Measurements from ENCODE around the gene LBX1.

Gene LBX1

DNA sequence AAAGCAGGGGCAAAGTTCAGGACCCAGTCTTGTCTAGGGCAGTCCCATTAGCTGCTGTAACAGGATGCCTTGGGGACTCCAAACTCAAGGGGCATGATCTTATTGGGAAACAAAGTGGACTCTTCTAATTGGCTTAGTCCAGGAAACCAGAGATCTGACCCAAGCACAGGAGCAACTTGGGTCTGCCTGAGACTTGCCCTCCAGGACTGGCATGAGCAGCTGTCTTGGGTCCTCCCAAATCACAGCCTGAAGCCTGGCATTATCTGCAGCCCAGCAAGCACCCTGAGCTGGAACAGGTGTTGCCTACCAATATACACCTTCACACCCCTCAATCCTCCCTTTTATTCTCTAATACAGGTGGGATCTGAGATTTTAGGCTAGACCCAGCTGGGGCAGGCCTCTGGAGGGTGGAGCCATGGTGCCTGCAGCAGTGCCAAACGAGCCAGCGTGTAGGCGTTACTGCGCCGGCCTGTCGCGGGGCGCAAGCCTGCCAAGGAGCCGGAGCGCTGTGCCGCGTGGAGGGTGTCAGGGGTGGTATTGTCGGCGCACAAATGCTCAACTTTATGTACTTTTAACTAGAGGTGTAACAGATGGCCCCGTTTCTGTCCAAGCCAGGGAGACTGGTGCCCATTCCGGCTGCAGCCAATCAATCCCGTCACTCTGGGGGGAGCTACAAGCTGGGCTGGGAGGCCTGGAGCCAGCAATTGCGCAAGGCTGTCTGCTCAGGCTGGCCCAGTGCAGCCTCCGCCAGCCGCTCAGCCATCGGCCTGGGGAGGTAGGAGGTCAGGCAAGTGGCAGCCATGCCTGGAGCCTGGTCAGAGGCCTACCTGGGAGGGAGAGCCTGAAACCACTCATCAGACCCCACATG lies 12.8 kb upstream of the LBX1 start:
- no peak for DNase-seq

DNA sequence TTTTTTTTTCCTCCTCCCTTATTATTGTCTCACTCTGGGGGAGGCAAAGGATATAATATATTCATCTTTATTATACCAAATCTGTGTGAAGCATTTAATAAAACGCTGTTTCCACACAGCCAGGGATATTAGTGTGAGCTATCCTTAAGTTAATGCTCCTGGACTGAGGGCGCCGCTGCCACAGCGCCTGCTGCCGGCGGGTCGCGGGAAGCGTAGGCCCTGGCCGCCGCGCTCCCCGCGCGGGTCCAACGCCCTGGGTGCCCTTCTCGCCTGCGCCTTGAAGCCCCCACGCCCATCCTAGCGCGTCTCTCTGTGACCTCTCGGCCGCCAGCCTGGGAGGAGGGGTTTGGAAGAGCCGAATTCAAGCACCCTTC lies 9.5 kb upstream of the LBX1 start:
- no peak for DNase-seq

DNA sequence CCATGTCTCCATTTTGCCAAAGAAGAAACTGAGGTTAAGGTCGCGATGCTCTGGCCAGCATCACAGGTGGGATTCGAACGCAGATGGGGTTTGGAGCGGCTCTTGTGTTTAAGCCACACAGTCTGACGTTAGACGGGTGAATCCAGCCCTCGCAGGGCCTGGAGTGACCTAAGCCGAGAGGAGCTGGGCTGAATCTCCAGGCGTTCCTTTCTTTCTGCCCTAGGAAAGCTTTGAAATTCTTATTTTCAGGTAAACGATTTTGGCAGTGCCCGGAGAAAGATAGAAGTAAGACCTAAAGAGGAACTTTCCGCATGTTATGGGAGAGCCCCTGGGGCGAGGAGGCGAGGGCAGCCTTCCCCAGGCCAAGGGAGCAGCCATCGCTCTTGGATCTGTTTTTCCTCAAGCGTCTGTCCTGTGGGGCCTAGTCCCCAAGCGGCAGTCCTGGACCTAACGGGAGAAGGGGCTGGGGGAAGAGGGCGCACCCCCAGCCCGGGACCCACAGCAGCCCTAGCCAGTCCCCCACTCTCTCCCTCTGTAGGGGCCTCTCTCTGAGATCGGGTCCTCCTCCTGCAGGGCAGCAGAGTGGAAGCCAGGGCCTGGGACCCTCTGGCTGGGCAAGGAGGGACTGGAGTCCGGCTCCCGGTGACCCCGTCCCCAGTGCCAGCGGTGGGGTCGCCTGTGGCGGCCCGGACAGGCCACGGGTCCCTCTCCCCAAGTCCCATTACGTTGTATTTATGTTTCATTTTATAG lies 8.9 kb upstream of the LBX1 start:
- DNase-seq: no peak

DNA sequence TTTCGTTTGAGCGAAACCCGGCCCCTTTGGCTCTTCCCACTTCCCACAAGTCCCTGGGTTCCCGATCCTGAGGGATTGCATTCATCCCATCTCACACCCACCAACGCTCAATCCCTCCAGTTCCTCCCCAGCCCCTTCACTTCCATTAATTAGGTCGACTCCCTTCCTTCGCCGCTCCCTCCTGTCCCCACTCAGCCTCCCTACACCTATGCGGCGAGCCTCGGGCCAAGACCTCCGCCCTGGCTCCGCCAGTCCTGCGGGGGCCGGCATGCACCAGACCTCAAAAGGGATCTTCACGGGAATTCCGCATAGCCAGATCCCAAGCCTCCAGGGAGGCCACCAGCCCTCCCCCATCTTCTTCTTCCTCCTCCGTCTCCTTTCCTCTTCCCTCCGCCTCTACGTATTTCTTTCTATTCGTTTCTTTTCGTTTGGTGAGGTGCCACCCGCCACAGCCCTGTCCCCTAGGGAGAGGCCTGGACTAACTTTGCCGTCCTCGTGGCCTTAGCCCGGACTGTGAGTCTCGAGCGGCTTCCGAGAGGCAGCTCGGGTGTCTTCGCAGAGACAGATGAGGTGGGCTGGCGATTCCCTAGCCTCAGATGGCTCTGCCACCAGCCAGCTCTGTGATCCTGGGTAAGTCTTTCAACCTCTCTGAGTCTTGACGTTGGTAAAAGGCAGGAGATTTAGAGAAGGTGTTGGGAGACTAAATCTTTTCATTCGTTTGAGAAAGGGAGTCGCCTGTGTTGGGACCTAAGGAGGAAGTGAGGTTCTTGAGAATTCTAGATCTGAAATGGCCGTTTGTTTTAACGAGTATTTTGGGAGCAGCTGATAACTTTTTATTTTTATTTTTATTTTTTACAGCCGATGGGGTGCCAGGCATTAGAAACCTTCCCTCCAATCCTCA lies 8.1 kb upstream of the LBX1 start:
- no peak for DNase-seq

DNA sequence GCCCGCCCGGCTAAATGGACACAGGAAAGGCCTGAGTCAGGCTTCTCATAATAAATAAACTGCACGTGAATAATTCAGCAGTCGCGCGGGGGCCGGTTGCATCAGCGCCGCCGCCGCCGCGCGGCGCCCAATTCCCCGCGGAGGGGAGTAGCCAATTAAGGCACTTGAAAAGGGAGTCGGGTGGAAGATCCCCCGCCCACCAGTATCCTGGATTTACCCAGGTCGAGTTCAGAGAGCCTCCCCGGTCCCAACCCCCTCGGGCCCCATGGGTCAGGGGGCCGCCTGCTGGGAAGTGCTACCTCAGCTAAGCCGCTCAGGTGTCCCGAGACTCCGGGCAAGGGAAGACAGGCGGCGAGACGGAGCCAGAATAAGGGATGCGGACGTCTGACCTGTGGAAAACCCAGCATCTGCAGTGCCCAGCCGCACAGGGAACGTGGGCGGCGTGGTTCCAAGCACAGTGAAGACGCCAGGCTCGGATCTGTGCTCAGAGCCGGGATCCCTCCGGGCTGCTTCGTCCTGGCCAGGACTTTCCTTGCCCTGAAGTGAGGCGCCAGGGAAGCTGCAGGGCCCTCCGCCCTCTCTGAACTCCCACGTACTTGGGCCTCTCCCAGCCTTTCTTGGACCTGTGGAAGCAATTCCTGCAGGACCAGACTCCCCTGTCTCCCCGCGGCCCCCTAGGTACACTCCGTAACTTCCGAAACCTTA lies 7.3 kb upstream of the LBX1 start:
- no peak for DNase-seq

GRCh38 chr10:101235766-101236165 lies 6.5 kb upstream of the LBX1 start:
- DNase-seq: no peak

DNA sequence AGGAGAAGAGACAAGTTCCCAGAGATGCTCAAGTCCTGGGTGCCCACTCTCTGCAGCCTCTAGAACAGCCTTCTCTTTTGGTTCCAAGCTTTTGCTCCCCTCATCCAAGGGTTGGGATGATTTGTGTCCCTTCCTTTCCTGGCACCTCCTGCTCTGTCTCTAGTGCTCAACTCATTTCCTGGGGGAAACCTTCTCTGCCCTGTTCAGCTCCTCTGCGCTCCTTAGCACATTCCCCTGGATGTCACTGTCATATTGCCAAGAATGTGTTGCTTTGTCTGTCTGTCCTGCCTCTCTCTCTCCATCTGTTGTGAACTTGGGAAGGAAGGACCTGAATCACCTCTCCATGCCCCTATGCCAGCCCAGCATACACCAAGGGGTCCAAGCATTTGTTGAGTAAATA lies 5.1 kb upstream of the LBX1 start:
- DNase-seq: no peak

DNA sequence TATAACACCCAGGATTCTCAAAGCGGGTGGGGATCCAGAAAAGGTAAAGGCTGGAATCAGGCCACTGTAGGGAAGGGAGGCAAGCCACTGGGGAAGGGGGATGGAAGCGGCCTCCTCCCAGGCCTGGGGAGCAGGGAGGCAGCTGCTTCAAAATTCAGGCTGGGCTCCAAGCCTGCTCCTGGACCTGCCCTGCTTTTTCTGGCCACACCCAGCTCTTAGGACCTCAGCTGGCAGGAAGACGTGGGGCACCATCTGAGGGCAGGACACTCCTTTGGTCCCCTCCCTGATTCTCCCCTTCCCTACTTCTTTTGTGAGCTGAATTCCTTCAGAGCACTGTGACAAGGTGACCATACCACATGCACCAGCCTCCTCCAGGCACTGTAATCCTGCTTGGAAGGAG lies 4.6 kb upstream of the LBX1 start:
- DNase-seq: no peak

GRCh38 chr10:101233443-101233842 lies 4.2 kb upstream of the LBX1 start:
- DNase-seq: no peak

GRCh38 chr10:101231912-101232689 lies 2.8 kb upstream of the LBX1 start:
- no peak for DNase-seq

GRCh38 chr10:101231092-101231491 lies 1.8 kb upstream of the LBX1 start:
- no peak for DNase-seq

DNA sequence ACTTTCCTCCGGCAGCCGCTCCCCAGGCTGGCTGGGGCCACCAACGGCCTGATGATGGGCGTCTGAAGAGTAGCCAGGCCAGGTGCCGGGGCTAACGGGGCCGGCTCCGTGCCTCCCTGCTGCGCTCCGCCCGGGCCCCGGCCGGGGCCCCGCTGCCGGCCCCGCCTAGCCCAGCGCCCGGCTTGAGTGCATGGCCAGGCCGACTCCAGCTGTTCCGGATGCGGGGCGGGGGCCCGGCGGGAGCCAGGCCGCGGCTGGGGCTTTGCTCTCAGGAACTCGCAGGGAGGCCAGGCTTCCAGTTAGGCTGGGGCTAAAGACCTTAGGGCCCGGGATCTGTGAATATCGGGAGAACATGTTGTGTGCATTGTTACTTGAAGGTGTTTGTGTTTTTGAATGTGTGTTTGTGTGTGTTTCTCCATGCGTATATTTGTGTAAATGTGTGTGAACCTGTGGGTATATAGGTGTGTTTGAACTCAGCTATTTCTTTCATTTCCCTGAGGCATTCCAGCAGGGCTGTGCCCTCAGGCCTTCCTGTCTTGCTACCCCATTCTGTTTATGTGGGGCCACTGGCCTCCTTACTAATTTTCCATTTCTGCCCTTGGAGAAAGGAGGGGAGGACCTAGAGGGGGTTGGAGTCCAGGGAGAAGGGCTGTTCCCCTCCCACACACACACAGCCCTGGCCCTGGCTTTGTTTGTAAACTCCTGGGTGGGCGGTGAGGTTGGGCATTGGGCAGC lies 1.1 kb upstream of the LBX1 start:
- DNase-seq: no peak

DNA sequence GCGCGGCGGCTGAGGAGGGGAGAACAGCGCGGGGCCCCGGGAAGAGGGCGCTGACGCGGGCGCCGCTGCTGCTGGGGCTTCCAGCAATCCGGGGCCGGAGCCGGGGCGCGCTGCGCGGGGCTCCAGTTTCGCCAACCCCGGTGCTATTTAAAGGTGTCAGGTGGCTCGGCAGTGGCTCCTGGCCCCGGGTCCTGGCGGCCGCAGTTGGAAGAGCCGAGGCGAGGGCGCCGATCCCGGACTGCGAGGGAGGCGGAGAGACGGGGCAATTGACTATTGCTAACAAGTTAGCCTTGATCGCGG lies 347 bp downstream of the LBX1 start:
- DNase-seq: no peak

DNA sequence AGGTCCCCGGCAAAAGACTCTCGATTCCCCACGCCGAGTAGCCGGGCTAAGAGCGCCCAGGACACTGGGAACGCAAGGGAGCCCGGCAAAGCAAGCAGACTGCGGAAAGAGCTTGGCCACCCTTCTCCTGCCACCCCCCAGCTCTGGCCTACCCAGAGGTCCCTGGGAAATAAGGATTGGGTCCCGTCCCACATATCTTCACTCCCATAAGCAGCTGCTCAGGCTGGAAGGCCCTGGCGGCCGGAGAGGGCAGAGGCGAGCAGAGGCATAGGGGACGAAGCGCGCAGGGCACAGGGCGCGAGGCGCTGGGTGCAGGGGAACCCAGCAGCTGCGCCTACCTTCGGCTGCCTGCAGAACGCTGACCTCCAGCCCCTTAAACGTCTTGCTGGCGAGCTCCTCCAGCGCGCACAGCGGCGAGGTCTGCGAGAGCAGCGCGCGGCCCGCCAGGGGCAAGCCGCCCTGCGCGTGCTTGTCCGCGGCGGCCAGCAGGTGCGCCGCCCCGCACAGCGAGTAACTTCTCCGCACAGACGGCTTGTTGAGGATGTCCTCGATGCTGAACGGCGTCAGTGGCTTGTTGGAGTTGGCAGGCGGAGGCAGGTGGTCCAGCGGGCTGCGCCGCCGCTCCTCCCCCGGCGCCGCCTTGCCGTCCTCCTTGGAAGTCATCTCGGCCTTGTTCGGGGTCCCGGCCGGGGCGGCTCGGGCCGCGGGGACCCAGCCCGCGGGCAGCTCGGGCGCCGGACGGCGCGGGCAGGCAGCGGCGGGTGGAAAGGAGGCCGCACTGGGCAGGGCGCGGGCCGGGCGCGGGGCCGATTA lies 904 bp downstream of the LBX1 start:
- no peak for DNase-seq

- DNase-seq: no peak
Measured at GRCh38 chr10:101227429-101228152, 1.7 kb downstream of the LBX1 start.

- no peak for DNase-seq
Measured at GRCh38 chr10:101226491-101227428, 2.5 kb downstream of the LBX1 start.

- no peak for DNase-seq
Measured at GRCh38 chr10:101225846-101226421, 3.3 kb downstream of the LBX1 start.
